HUES64 (cell line): ENCODE results near the gene BANP.

Source experiments
- H3K27ac ChIP-seq: 2 replicates; pipeline ENCODE4 v1.7.0; 2013; ENCODE audit warnings: low read depth, low read length, inconsistent platforms
- H3K27me3 ChIP-seq: 2 replicates; pipeline ENCODE4 v1.6.1; 2013; ENCODE audit warnings: mild to moderate bottlenecking, low read length; ENCODE audit not compliant: insufficient read depth
- H3K36me3 ChIP-seq: 2 replicates; pipeline ENCODE4 v1.6.1; 2013; ENCODE audit warnings: mild to moderate bottlenecking, low read length; ENCODE audit not compliant: insufficient read depth
- H3K4me1 ChIP-seq: 2 replicates; pipeline ENCODE4 v1.6.1; 2013; ENCODE audit warnings: mild to moderate bottlenecking, low read length, moderate library complexity; ENCODE audit not compliant: insufficient read depth
- H3K4me3 ChIP-seq: 2 replicates; pipeline ENCODE4 v1.5.1; 2013; ENCODE audit warnings: mild to moderate bottlenecking, low read length, moderate library complexity
- H3K9ac ChIP-seq: 2 replicates; pipeline ENCODE4 v1.6.1; 2013; ENCODE audit warnings: mild to moderate bottlenecking, low read depth, low read length
- H3K9me3 ChIP-seq: 2 replicates; pipeline ENCODE4 v1.6.1; 2013; ENCODE audit warnings: low read depth, low read length; ENCODE audit not compliant: insufficient read depth
- WGBS: fragments of 150-250, 120-280 bp; methylation state at CpG from one replicate; pipeline ENCODE4 v1.1.7; 2013; ENCODE audit warnings: missing lambda C conversion rate; 5-methylcytosine and 5-hydroxymethylcytosine counted together

Gene BANP

GRCh38 chr16:87960296-87960695, 9.1 kb downstream of the BANP start:
- Histone ChIP-seq H3K27me3 (no peaks in the 10 kb centered on the region), H3K27ac (no peak overlapping the region), H3K9ac (no peak overlapping the region), H3K4me3 (no peak overlapping the region), H3K4me1 (peaks cover 5% of the 10 kb centered on the region; the same call in 1 of the 2 replicates), H3K9me3 (no peaks in the 10 kb centered on the region), H3K36me3 (peaks cover 13% of the 10 kb centered on the region)
- WGBS = 91% methylated on average over 4 of the region's 5 CpGs

GRCh38 chr16:87960852-87961251, 9.6 kb downstream of the BANP start:
- Histone ChIP-seq H3K9me3 (no peaks in the 10 kb centered on the region), H3K27me3 (no peaks in the 10 kb centered on the region), H3K9ac (no peak overlapping the region), H3K4me3 (no peak overlapping the region), H3K27ac (no peak overlapping the region), H3K36me3 (peaks cover 13% of the 10 kb centered on the region; the same call in 1 of the 2 replicates), H3K4me1 (peaks cover 4% of the 10 kb centered on the region; the same call in 1 of the 2 replicates)
- 94% methylated on average over 8 of the region's 8 CpGs for WGBS

GRCh38 chr16:87961623-87962022, 10.4 kb downstream of the BANP start:
- no peaks in the 10 kb centered on the region for H3K27me3 ChIP-seq
- H3K4me1 ChIP-seq = no peaks in the 10 kb centered on the region
- no peaks in the 10 kb centered on the region for H3K9me3 ChIP-seq
- peaks cover 13% of the 10 kb centered on the region; the same call in 1 of the 2 replicates for H3K36me3 ChIP-seq
- no peak overlapping the region for H3K9ac ChIP-seq
- no peak overlapping the region for H3K27ac ChIP-seq
- WGBS = 97% methylated on average over 4 of the region's 4 CpGs
- no peak overlapping the region for H3K4me3 ChIP-seq

GRCh38 chr16:87963400-87963799, 12.2 kb downstream of the BANP start:
- no peak overlapping the region for H3K9ac ChIP-seq
- no peaks in the 10 kb centered on the region for H3K4me1 ChIP-seq
- H3K27me3 ChIP-seq = no peaks in the 10 kb centered on the region
- 0 out of 2 replicates have a peak, but pooled peaks cover 4% of the 10 kb centered on the region for H3K36me3 ChIP-seq
- H3K27ac ChIP-seq = no peak overlapping the region
- H3K4me3 ChIP-seq = no peak overlapping the region
- H3K9me3 ChIP-seq = no peaks in the 10 kb centered on the region
- WGBS = 93% methylated on average over 9 of the region's 9 CpGs

GRCh38 chr16:87964049-87964659, 12.9 kb downstream of the BANP start:
- H3K9ac ChIP-seq = no peak overlapping the region

GRCh38 chr16:87965417-87965816, 14.2 kb downstream of the BANP start:
- Histone ChIP-seq H3K36me3 (0 out of 2 replicates have a peak, but pooled peaks cover 4% of the 10 kb centered on the region), H3K9ac (no peak overlapping the region), H3K4me1 (no peaks in the 10 kb centered on the region), H3K27ac (no peak overlapping the region), H3K9me3 (no peaks in the 10 kb centered on the region), H3K27me3 (no peaks in the 10 kb centered on the region), H3K4me3 (no peak overlapping the region)
- 89% methylated on average over 11 of the region's 11 CpGs for WGBS

More at GRCh38 chr16:87964049-87964659, 12.9 kb downstream of the BANP start:
- H3K27ac ChIP-seq = no peak overlapping the region
- no peaks in the 10 kb centered on the region for H3K4me1 ChIP-seq
- no peak overlapping the region for H3K4me3 ChIP-seq
- H3K27me3 ChIP-seq = no peaks in the 10 kb centered on the region
- WGBS = 84% methylated on average over 19 of the region's 19 CpGs
- H3K36me3 ChIP-seq = 0 out of 2 replicates have a peak, but pooled peaks cover 4% of the 10 kb centered on the region
- no peaks in the 10 kb centered on the region for H3K9me3 ChIP-seq

GRCh38 chr16:87966064-87966645, 14.9 kb downstream of the BANP start:
- Histone ChIP-seq H3K27me3 (no peaks in the 10 kb centered on the region), H3K9me3 (0 out of 2 replicates have a peak, but pooled peaks cover 3% of the 10 kb centered on the region), H3K4me1 (no peaks in the 10 kb centered on the region), H3K4me3 (no peak overlapping the region), H3K9ac (no peak overlapping the region), H3K36me3 (no peaks in the 10 kb centered on the region), H3K27ac (no peak overlapping the region)
- WGBS = 92% methylated on average over 5 of the region's 5 CpGs

GRCh38 chr16:87966685-87967185, 15.5 kb downstream of the BANP start:
- no peak overlapping the region for H3K9ac ChIP-seq
- H3K36me3 ChIP-seq = no peaks in the 10 kb centered on the region
- no peak overlapping the region for H3K4me3 ChIP-seq
- H3K27ac ChIP-seq = no peak overlapping the region
- peaks cover 8% of the 10 kb centered on the region; the same call in 1 of the 2 replicates for H3K9me3 ChIP-seq
- H3K27me3 ChIP-seq = no peaks in the 10 kb centered on the region
- no peaks in the 10 kb centered on the region for H3K4me1 ChIP-seq
- 67% methylated on average over 13 of the region's 14 CpGs for WGBS

GRCh38 chr16:87968541-87968940, 17.3 kb downstream of the BANP start:
- Histone ChIP-seq H3K9ac (no peak overlapping the region), H3K27ac (no peak overlapping the region), H3K27me3 (no peaks in the 10 kb centered on the region), H3K4me1 (no peaks in the 10 kb centered on the region), H3K9me3 (peaks cover 13% of the 10 kb centered on the region; the same call in 1 of the 2 replicates), H3K4me3 (no peak overlapping the region), H3K36me3 (no peaks in the 10 kb centered on the region)
- 90% methylated on average over 6 of the region's 7 CpGs for WGBS

- Histone ChIP-seq H3K9me3 (peaks cover 13% of the 10 kb centered on the region; the same call in 1 of the 2 replicates), H3K27ac (no peak overlapping the region), H3K36me3 (0 out of 2 replicates have a peak, but pooled peaks cover 3% of the 10 kb centered on the region), H3K9ac (no peak overlapping the region), H3K27me3 (no peaks in the 10 kb centered on the region), H3K4me3 (no peak overlapping the region), H3K4me1 (no peaks in the 10 kb centered on the region)
- WGBS = 65% methylated on average over 3 of the region's 3 CpGs
Measured at GRCh38 chr16:87970186-87970585, 19.0 kb downstream of the BANP start.

- Histone ChIP-seq H3K27me3 (no peaks in the 10 kb centered on the region), H3K36me3 (0 out of 2 replicates have a peak, but pooled peaks cover 5% of the 10 kb centered on the region), H3K4me3 (no peak overlapping the region), H3K27ac (no peak overlapping the region), H3K4me1 (no peaks in the 10 kb centered on the region), H3K9me3 (peaks cover 13% of the 10 kb centered on the region; the same call in 1 of the 2 replicates), H3K9ac (no peak overlapping the region)
- 97% methylated on average over 2 of the region's 2 CpGs for WGBS
Measured at GRCh38 chr16:87971933-87972332, 20.7 kb downstream of the BANP start.
